Transverse colon (tissue), 4 donors: ENCODE results near the gene FOXC2.

Source experiments
- POLR2AphosphoS5 ChIP-seq, 3 donors: sonication (generic); formaldehyde crosslinking; IDR thresholded peaks; one replicate each; pipeline ENCODE4 v1.6.1; 2016; ENCODE audit warnings: antibody characterized with exemption in 3 of 3
- TF ChIP-seq, protein P1 (sequence below), 5 experiments: fragments of 200-600 bp in 3 of 5; fragments of 450-650 bp in 2 of 5; sonication (generic) in 3 of 5; IDR thresholded peaks; 1 replicate in 2 of 5; 2 replicates in 3 of 5; pipeline ENCODE4 v1.5.1; 2016 to 2017; ENCODE audit warnings: antibody characterized with exemption in 5 of 5, inconsistent platforms in 3 of 5, mild to moderate bottlenecking in 2 of 5, moderate library complexity in 1 of 5

- TF ChIP-seq, protein P1, sequence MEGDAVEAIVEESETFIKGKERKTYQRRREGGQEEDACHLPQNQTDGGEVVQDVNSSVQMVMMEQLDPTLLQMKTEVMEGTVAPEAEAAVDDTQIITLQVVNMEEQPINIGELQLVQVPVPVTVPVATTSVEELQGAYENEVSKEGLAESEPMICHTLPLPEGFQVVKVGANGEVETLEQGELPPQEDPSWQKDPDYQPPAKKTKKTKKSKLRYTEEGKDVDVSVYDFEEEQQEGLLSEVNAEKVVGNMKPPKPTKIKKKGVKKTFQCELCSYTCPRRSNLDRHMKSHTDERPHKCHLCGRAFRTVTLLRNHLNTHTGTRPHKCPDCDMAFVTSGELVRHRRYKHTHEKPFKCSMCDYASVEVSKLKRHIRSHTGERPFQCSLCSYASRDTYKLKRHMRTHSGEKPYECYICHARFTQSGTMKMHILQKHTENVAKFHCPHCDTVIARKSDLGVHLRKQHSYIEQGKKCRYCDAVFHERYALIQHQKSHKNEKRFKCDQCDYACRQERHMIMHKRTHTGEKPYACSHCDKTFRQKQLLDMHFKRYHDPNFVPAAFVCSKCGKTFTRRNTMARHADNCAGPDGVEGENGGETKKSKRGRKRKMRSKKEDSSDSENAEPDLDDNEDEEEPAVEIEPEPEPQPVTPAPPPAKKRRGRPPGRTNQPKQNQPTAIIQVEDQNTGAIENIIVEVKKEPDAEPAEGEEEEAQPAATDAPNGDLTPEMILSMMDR (IDR thresholded peaks at IDR 0.05): no peak
- TF ChIP-seq POLR2AphosphoS5 (IDR thresholded peaks at IDR 0.05): no peak
These were observed 13.3 kb upstream of the FOXC2 start for GRCh38 chr16:86553356-86553755.
